PFSK-1 (cell line): ENCODE data around the gene VSIG8.
A peak's percentile ranks its signal among the peaks of the same experiment; 100 is the strongest.

Experiments
- FOXP2 ChIP-seq: optimal IDR thresholded peaks from 2 replicates; pipeline ENCODE3; 2011; ENCODE audit warnings: borderline replicate concordance, control low read depth, inconsistent platforms; ENCODE audit not compliant: insufficient read depth; ENCODE audit errors: extremely low read length, extremely low read depth
- POLR2AphosphoS5 ChIP-seq: IDR thresholded peaks from 2 replicates; pipeline ENCODE4 v1.6.1; 2012; ENCODE audit warnings: low read depth, mild to moderate bottlenecking, control low read depth, low read length, moderate library complexity
- SIN3A ChIP-seq: IDR thresholded peaks from 2 replicates; pipeline ENCODE4 v1.6.1; 2012; ENCODE audit warnings: mild to moderate bottlenecking, low read length, moderate library complexity, borderline replicate concordance; ENCODE audit not compliant: insufficient read depth
- TAF1 ChIP-seq: IDR thresholded peaks from 2 replicates; pipeline ENCODE4 v1.6.1; 2012; ENCODE audit warnings: low read length, control low read depth, borderline replicate concordance; ENCODE audit not compliant: insufficient read depth
- TF ChIP-seq, protein P1 (sequence below), 2 experiments: IDR thresholded peaks; 2 replicates each; pipeline versions ENCODE4 v1.6.1 to v1.8.0; 2011 to 2012; ENCODE audit warnings: low read depth in 2 of 2, low read length in 2 of 2, control low read depth in 1 of 2, inconsistent platforms in 1 of 2, mild to moderate bottlenecking in 1 of 2, moderate library complexity in 1 of 2; ENCODE audit not compliant: insufficient read depth in 1 of 2

VSIG8 gene

GRCh38 chr1:159859767-159860322, 2.6 kb downstream of the VSIG8 start:
- TF ChIP-seq POLR2AphosphoS5 = no peak
- TF ChIP-seq TAF1 = no peak
- TF ChIP-seq, protein P1, sequence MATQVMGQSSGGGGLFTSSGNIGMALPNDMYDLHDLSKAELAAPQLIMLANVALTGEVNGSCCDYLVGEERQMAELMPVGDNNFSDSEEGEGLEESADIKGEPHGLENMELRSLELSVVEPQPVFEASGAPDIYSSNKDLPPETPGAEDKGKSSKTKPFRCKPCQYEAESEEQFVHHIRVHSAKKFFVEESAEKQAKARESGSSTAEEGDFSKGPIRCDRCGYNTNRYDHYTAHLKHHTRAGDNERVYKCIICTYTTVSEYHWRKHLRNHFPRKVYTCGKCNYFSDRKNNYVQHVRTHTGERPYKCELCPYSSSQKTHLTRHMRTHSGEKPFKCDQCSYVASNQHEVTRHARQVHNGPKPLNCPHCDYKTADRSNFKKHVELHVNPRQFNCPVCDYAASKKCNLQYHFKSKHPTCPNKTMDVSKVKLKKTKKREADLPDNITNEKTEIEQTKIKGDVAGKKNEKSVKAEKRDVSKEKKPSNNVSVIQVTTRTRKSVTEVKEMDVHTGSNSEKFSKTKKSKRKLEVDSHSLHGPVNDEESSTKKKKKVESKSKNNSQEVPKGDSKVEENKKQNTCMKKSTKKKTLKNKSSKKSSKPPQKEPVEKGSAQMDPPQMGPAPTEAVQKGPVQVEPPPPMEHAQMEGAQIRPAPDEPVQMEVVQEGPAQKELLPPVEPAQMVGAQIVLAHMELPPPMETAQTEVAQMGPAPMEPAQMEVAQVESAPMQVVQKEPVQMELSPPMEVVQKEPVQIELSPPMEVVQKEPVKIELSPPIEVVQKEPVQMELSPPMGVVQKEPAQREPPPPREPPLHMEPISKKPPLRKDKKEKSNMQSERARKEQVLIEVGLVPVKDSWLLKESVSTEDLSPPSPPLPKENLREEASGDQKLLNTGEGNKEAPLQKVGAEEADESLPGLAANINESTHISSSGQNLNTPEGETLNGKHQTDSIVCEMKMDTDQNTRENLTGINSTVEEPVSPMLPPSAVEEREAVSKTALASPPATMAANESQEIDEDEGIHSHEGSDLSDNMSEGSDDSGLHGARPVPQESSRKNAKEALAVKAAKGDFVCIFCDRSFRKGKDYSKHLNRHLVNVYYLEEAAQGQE (IDR thresholded peaks at IDR 0.05; ENCODE audit: insufficient read depth in 1 of 2, low read depth in 2 of 2, low read length in 2 of 2) = no peak
- no peak for TF ChIP-seq SIN3A
- no peak for TF ChIP-seq FOXP2

- TF ChIP-seq TAF1 (no peak), FOXP2 (no peak)
- TF ChIP-seq, protein P1 (IDR thresholded peaks at IDR 0.05; ENCODE audit: insufficient read depth in 1 of 2, low read depth in 2 of 2, low read length in 2 of 2) = peak in 1 of 2 experiments; percentile 75; a peak in 2 of 4 replicates
Measured at GRCh38 chr1:159857889-159858288, 4.6 kb downstream of the VSIG8 start.

DNA sequence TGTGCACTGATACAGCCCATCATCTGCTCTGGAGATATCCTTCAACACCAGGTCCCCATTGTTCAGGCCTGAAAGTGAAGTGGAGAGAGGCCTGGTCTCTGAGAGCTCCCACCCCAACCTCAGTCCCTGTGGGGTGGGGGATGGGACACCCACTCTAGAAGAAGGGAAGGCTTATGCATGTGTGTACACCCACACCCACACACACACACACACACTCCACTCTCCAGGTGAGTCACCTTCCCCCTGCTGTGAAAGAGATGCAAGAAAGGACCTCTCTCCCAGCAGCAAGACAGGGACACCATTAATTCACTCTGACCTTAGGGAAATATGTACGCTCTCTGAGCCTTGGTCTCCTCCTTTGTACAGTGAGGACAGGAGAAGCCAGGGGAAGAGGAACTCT, 5.9 kb downstream of the VSIG8 start:
- TF ChIP-seq SIN3A (no peak), TAF1 (no peak), POLR2AphosphoS5 (no peak)

DNA sequence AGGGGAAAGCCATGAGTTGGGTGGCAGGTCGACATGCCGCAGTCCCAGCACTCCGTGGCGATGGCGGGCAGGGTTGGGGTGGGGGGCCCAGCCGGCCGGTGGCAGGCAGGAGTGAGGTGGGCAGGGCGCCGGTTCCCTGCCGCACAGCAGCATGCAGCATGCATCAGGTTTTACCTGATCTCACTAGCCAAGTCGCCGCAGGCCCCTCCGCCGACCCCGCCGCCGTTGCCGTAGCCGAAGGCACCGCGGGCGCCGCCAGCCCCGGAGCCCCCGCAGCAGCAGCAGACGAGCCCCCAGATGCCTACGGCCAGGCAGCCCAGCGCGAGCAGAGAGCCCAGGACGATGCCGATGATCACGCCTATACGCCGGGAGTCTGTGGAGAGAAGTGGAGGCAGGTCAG, 6.7 kb downstream of the VSIG8 start:
- TF ChIP-seq TAF1 (no peak), FOXP2 (no peak), SIN3A (no peak), POLR2AphosphoS5 (no peak)
- TF ChIP-seq, protein P1 (IDR thresholded peaks at IDR 0.05; ENCODE audit: insufficient read depth in 1 of 2, low read depth in 2 of 2, low read length in 2 of 2) = no peak

DNA sequence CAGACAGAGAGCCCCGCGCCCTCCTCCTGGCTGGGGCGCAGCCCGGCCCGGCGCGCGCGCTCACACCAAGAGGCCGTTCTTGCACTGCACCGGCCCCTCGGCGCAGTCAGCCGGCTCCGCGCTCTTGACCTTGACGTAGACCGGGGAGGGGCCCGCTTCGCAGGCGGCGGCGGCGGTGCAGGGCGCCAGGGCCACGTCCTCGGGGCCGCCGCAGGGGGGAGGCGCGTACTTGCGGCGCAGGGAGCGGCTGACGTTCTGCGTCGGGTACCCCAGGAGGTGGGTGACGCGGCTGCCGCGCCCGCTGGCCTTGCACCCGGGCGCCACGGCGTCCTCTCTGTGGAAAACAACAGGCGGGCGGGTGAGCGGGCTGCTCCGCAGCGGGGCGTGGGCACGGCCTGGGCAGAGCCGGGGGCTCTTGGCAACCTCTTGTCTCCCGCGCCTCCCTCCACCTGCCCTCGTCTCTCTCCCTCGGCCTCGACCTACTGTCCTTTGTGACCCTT, 7.7 kb downstream of the VSIG8 start:
- TF ChIP-seq FOXP2 = no peak

GRCh38 chr1:159854116-159854692, 8.3 kb downstream of the VSIG8 start:
- no peak for TF ChIP-seq POLR2AphosphoS5
- no peak for TF ChIP-seq SIN3A
- no peak for TF ChIP-seq FOXP2
- TF ChIP-seq TAF1 = no peak
- TF ChIP-seq, protein P1 (IDR thresholded peaks at IDR 0.05; ENCODE audit: insufficient read depth in 1 of 2, low read depth in 2 of 2, low read length in 2 of 2) = no peak
